ENCODE data around the gene RASA3. TPM values are rescaled to one million over a fixed set of nuclear protein-coding genes. Genes with fewer than 3 reads are reported as not detected.

The RASA3 gene
- total and polyA plus RNA-seq, 2 of the 4 experiments (the other 2 are of a cell fraction) = 21.0 to 31.4 TPM

GRCh38 chr13:114077933-114078325 lies 54.5 kb downstream of the RASA3 start:
- Histone ChIP-seq H4K91ac (ENCODE audit: insufficient read depth, low read depth, low read length) (no peak overlapping the region), H3K4me3 (ENCODE audit: insufficient read depth, low read depth, low read length) (no peak overlapping the region), H3K79me1 (ENCODE audit: low read depth in 1 of 2, low read length in 2 of 2) (peaks cover 16 to 85% of the 10 kb centered on the region in 2 experiments), H2BK15ac (ENCODE audit: low read depth, low read length) (no peak overlapping the region), H2AK5ac (ENCODE audit: low read depth, low read length) (no peak overlapping the region), H3K4ac (ENCODE audit: low read depth, low read length) (no peak overlapping the region), H3K9me1 (ENCODE audit: insufficient read depth, low read length) (peaks cover 20% of the 10 kb centered on the region), H2AK9ac (replicated peaks; ENCODE audit: low read depth, low read length, poor library complexity) (no peak overlapping the region), H3K56ac (ENCODE audit: extremely low read depth, insufficient read depth, low read length) (no peak overlapping the region), H3K23ac (ENCODE audit: low read depth, low read length) (no peak overlapping the region), H2BK120ac (ENCODE audit: low read depth, low read length) (no peak overlapping the region), H4K20me1 (ENCODE audit: insufficient read depth, low read length) (peaks cover 92% of the 10 kb centered on the region), H3K9ac (ENCODE audit: low read depth, low read length) (no peak overlapping the region), H2AFZ (replicated peaks; ENCODE audit: low read length, poor library complexity) (no peak overlapping the region), H2BK5ac (ENCODE audit: low read depth, low read length, poor library complexity, severe bottlenecking) (no peak overlapping the region), H3K9me3 (ENCODE audit: control insufficient read depth, insufficient read depth, low read length) (no peaks in the 10 kb centered on the region), H2BK20ac (ENCODE audit: low read depth, low read length) (no peak overlapping the region), H3K14ac (replicated peaks; ENCODE audit: low read depth, low read length) (no peak overlapping the region), H3K27me3 (ENCODE audit: control insufficient read depth, insufficient read depth, low read length) (no peaks in the 10 kb centered on the region), H3K4me1 (ENCODE audit: control insufficient read depth, insufficient read depth, low read length) (peaks cover 14% of the 10 kb centered on the region), H3K4me2 (ENCODE audit: low read depth, low read length) (no peak overlapping the region), H4K8ac (ENCODE audit: low read depth in 2 of 2, low read length in 2 of 2) (no peak overlapping the region), H3K27ac (ENCODE audit: insufficient read depth, low read length) (no peak overlapping the region), H4K5ac (ENCODE audit: low read depth, low read length) (no peak overlapping the region), H3K36me3 (ENCODE audit: control insufficient read depth, insufficient read depth, low read length) (peaks cover 22% of the 10 kb centered on the region), H3K18ac (ENCODE audit: low read depth, low read length) (no peak overlapping the region)
- dilution Hi-C loops (cut with HindIII; ENCODE audit: low sequenced_read_pairs, unreplicated experiment) = no loop called here
- intact Hi-C loops (cut with micrococcal nuclease) = no loop called here
- 86% methylated on average over 10 of the region's 13 CpGs; no CpG with 5 or more reads in 1 of the 2 experiments for WGBS, 2 experiments (ENCODE audit: extremely low coverage in 2 of 2, insufficient read length in 1 of 2)
- in situ Hi-C loops (cut with MboI; ENCODE audit: low sequenced_read_pairs) = no loop called here
- DNase-seq (peak; percentile 40), ATAC-seq (ENCODE audit: low read depth) (0 out of 2 replicates have a peak, but pooled peaks have one; percentile 12)
- no TSS peak for BruUV-seq (replicated peaks)
- POLR2A ChIA-PET (ENCODE audit: unreplicated experiment) = no interaction called here
- no peak for TF ChIP-seq MAFK (IDR thresholded peaks at IDR 0.05; ENCODE audit: low read depth, low read length)
- no peak for TF ChIP-seq RFX5 (IDR thresholded peaks at IDR 0.05; ENCODE audit: low read depth, low read length)
- CTCF ChIA-PET = interaction anchor here (0.6 kb wide), 1 partner anchor 18 kb away, joined by 7 read pairs; no protein-coding TSS in a partner anchor

Data from IMR-90 (cell line).